HEK293 (cell line): ENCODE measurements around the gene SLC25A13.
A peak's percentile ranks its signal among the peaks of the same experiment; 100 is the strongest.

Experiments
- CTCF ChIA-PET: fragments of 350-600 bp; formaldehyde crosslinking; extraction: SDS; loops from one replicate; lab custom pipeline; 2021; ENCODE audit warnings: antibody characterized with exemption; lab: Yijun Ruan, JAX
- POLR2A ChIA-PET: fragments of 300-600 bp; formaldehyde crosslinking; extraction: SDS; loops from one replicate; lab custom pipeline; 2020; ENCODE audit warnings: antibody characterized with exemption, inconsistent platforms; lab: Yijun Ruan, JAX
- H3K27ac ChIP-seq: fragments of 200-500 bp; sonication (Bioruptor generic); 2 replicates; pipeline ENCODE4 v1.5.1; 2014; ENCODE audit warnings: low read depth, low read length, control low read depth, inconsistent platforms; ENCODE audit errors: extremely low read depth
- H3K36me3 ChIP-seq, 2 experiments: fragments of 200-500 bp in 1 of 2; sonication (Bioruptor generic) in 1 of 2; 1 replicate in 1 of 2; 2 replicates in 1 of 2; pipeline ENCODE4 v1.5.1; 2014 to 2017; ENCODE audit warnings: inconsistent platforms in 2 of 2, low read length in 2 of 2; ENCODE audit not compliant: control insufficient read depth in 2 of 2, insufficient read depth in 1 of 2
- H3K4me1 ChIP-seq: fragments of 200-500 bp; sonication (Bioruptor generic); 2 replicates; pipeline ENCODE4 v1.5.1; 2014; ENCODE audit warnings: mild to moderate bottlenecking, low read length, inconsistent platforms; ENCODE audit not compliant: control insufficient read depth, insufficient read depth
- H3K4me3 ChIP-seq: 2 replicates; pipeline ENCODE4 v1.5.1; 2011; ENCODE audit warnings: low read depth, mild to moderate bottlenecking, control low read depth, low read length, moderate library complexity
- H3K9me3 ChIP-seq: fragments of 200-500 bp; sonication (Bioruptor generic); 2 replicates; pipeline ENCODE4 v1.5.1; 2014; ENCODE audit warnings: low read depth, low read length, inconsistent platforms; ENCODE audit not compliant: control insufficient read depth, insufficient read depth
- BCL11B ChIP-seq: fragments of 450-650 bp; formaldehyde crosslinking; IDR thresholded peaks from 2 replicates; pipeline ENCODE4 v1.5.1; 2016; ENCODE audit warnings: low read depth, missing biosample characterization, missing genetic modification characterization
- ELK4 ChIP-seq: IDR thresholded peaks from 2 replicates; pipeline ENCODE4 v1.6.1; 2011; ENCODE audit warnings: mild to moderate bottlenecking, low read depth, low read length, borderline replicate concordance
- KLF10 ChIP-seq: fragments of 450-650 bp; IDR thresholded peaks from 2 replicates; pipeline ENCODE4 v1.5.1; 2018; ENCODE audit warnings: missing biosample characterization, mild to moderate bottlenecking, missing genetic modification characterization
- KLF8 ChIP-seq: fragments of 450-650 bp; formaldehyde crosslinking; IDR thresholded peaks from 2 replicates; pipeline ENCODE4 v1.5.1; 2016; ENCODE audit warnings: missing biosample characterization, missing genetic modification characterization
- PRDM1 ChIP-seq: fragments of 450-650 bp; formaldehyde crosslinking; IDR thresholded peaks from 2 replicates; pipeline ENCODE4; 2016; ENCODE audit warnings: missing biosample characterization, missing genetic modification characterization
- PRDM10 ChIP-seq: fragments of 450-650 bp; formaldehyde crosslinking; IDR thresholded peaks from 2 replicates; pipeline ENCODE4 v1.5.1; 2016; ENCODE audit warnings: missing biosample characterization, missing genetic modification characterization
- PRDM4 ChIP-seq: fragments of 450-650 bp; formaldehyde crosslinking; IDR thresholded peaks from 2 replicates; pipeline ENCODE4 v1.5.1; 2017; ENCODE audit warnings: missing biosample characterization, missing genetic modification characterization
- SALL2 ChIP-seq: fragments of 450-650 bp; formaldehyde crosslinking; IDR thresholded peaks from 2 replicates; pipeline ENCODE4 v1.5.0; 2017; ENCODE audit warnings: missing biosample characterization, mild to moderate bottlenecking, missing genetic modification characterization, borderline replicate concordance
- SP2 ChIP-seq: fragments of 450-650 bp; formaldehyde crosslinking; IDR thresholded peaks from 2 replicates; pipeline ENCODE4 v1.5.1; 2016; ENCODE audit warnings: missing biosample characterization, missing genetic modification characterization
- TRIM28 ChIP-seq: IDR thresholded peaks from 2 replicates; pipeline ENCODE4 v1.6.1; 2011; ENCODE audit warnings: low read length, control low read depth, borderline replicate concordance
- ZBTB48 ChIP-seq: fragments of 450-650 bp; formaldehyde crosslinking; IDR thresholded peaks from 2 replicates; pipeline ENCODE4 v1.5.1; 2016; ENCODE audit warnings: missing biosample characterization, missing genetic modification characterization
- ZEB2 ChIP-seq: fragments of 450-650 bp; formaldehyde crosslinking; IDR thresholded peaks from 2 replicates; pipeline ENCODE4 v1.5.1; 2016; ENCODE audit warnings: missing biosample characterization, missing genetic modification characterization
- ZIC2 ChIP-seq: fragments of 450-650 bp; formaldehyde crosslinking; IDR thresholded peaks from 2 replicates; pipeline ENCODE4 v1.5.1; 2016; ENCODE audit warnings: missing biosample characterization, missing genetic modification characterization
- ZNF2 ChIP-seq: fragments of 450-650 bp; formaldehyde crosslinking; IDR thresholded peaks from 2 replicates; pipeline ENCODE4 v1.5.1; 2016; ENCODE audit warnings: missing biosample characterization, missing genetic modification characterization
- ZNF266 ChIP-seq: fragments of 450-650 bp; formaldehyde crosslinking; IDR thresholded peaks from 2 replicates; pipeline ENCODE4 v1.5.1; 2016; ENCODE audit warnings: missing biosample characterization, missing genetic modification characterization, low read depth
- ZNF341 ChIP-seq: fragments of 450-650 bp; formaldehyde crosslinking; IDR thresholded peaks from 2 replicates; pipeline ENCODE4; 2016; ENCODE audit warnings: low read depth, missing biosample characterization, missing genetic modification characterization
- ZNF473 ChIP-seq: fragments of 450-650 bp; formaldehyde crosslinking; IDR thresholded peaks from 2 replicates; pipeline ENCODE4 v1.5.1; 2017; ENCODE audit warnings: missing biosample characterization, missing genetic modification characterization
- ZNF544 ChIP-seq: fragments of 450-650 bp; formaldehyde crosslinking; IDR thresholded peaks from 2 replicates; pipeline ENCODE4 v1.5.0; 2017; ENCODE audit warnings: missing biosample characterization, missing genetic modification characterization
- ZNF561 ChIP-seq: fragments of 450-650 bp; IDR thresholded peaks from 2 replicates; pipeline ENCODE4 v1.5.1; 2018; ENCODE audit warnings: missing biosample characterization, missing genetic modification characterization, borderline replicate concordance
- ZNF626 ChIP-seq: fragments of 450-650 bp; sonication (Bioruptor Pico); formaldehyde crosslinking; IDR thresholded peaks from 2 replicates; pipeline ENCODE4 v1.5.1; 2018; ENCODE audit warnings: missing biosample characterization, missing genetic modification characterization, inconsistent platforms
- ZNF629 ChIP-seq: fragments of 450-650 bp; formaldehyde crosslinking; IDR thresholded peaks from 2 replicates; pipeline ENCODE4 v1.5.1; 2017; ENCODE audit warnings: missing biosample characterization, missing genetic modification characterization
- ZNF645 ChIP-seq: fragments of 450-650 bp; formaldehyde crosslinking; IDR thresholded peaks from 2 replicates; pipeline ENCODE4; 2016; ENCODE audit warnings: missing biosample characterization, missing genetic modification characterization
- ZSCAN30 ChIP-seq: fragments of 450-650 bp; IDR thresholded peaks from 2 replicates; pipeline ENCODE4 v1.5.1; 2018; ENCODE audit warnings: missing biosample characterization, mild to moderate bottlenecking, missing genetic modification characterization, moderate library complexity
- ZXDB ChIP-seq: fragments of 450-650 bp; formaldehyde crosslinking; IDR thresholded peaks from 2 replicates; pipeline ENCODE4 v1.5.1; 2016; ENCODE audit warnings: missing biosample characterization, missing genetic modification characterization
- TF ChIP-seq, protein P1 (sequence below): fragments of 450-650 bp; formaldehyde crosslinking; IDR thresholded peaks from 2 replicates; pipeline ENCODE4 v1.5.1; 2016; ENCODE audit warnings: missing biosample characterization, missing genetic modification characterization
- TF ChIP-seq, protein P2 (sequence below): fragments of 450-650 bp; formaldehyde crosslinking; IDR thresholded peaks from 2 replicates; pipeline ENCODE4 v1.5.1; 2017; ENCODE audit warnings: missing biosample characterization, missing genetic modification characterization

SLC25A13 gene

GRCh38 chr7:96321031-96321657 lies 754 bp downstream of the SLC25A13 start:
- Histone ChIP-seq H3K4me1 (no peaks in the 10 kb centered on the region), H3K4me3 (peak overlapping the region; percentile 94), H3K9me3 (no peaks in the 10 kb centered on the region), H3K36me3 (no peaks in the 10 kb centered on the region), H3K27ac (peak overlapping the region; percentile 87)
- POLR2A ChIA-PET = interaction anchor here (1.7 kb wide), 1 partner anchor 16 kb away, joined by 6 read pairs; no protein-coding TSS in a partner anchor
- CTCF ChIA-PET = no interaction called here
- TF ChIP-seq ZIC2 (peak; percentile 43; the same call in 1 of the 2 replicates), ELK4 (no peak), TRIM28 (no peak), KLF8 (tag by site-specific recombination) (no peak), ZNF2 (tag by site-specific recombination) (0 out of 2 replicates have a peak, but pooled peaks have one; percentile 24), BCL11B (tag by site-specific recombination) (peak; percentile 82; the same call in 1 of the 2 replicates), PRDM4 (tag by site-specific recombination) (peak; percentile 21; the same call in 1 of the 2 replicates), ZBTB48 (tag by site-specific recombination) (peak; percentile 86; the same call in 1 of the 2 replicates), ZNF645 (tag by site-specific recombination) (no peak), ZSCAN30 (tag by site-specific recombination) (peak; percentile 61; the same call in 1 of the 2 replicates), ZXDB (tag by site-specific recombination) (peak; percentile 98), KLF10 (tag by site-specific recombination) (peak; percentile 44; the same call in 1 of the 2 replicates), ZNF473 (tag by site-specific recombination) (no peak), SP2 (tag by site-specific recombination) (peak; percentile 79), ZNF266 (no peak), ZNF341 (tag by site-specific recombination) (peak; percentile 9), PRDM10 (tag by site-specific recombination) (peak; percentile 94), PRDM1 (peak; percentile 67), ZEB2 (tag by site-specific recombination) (peak; percentile 47; the same call in 1 of the 2 replicates), ZNF629 (peak; percentile 63; the same call in 1 of the 2 replicates), SALL2 (tag by site-specific recombination) (no peak), ZNF561 (tag by site-specific recombination) (0 out of 2 replicates have a peak, but pooled peaks have one; percentile 15), ZNF626 (tag by site-specific recombination) (no peak), ZNF544 (tag by site-specific recombination) (no peak)
- TF ChIP-seq, protein P1, sequence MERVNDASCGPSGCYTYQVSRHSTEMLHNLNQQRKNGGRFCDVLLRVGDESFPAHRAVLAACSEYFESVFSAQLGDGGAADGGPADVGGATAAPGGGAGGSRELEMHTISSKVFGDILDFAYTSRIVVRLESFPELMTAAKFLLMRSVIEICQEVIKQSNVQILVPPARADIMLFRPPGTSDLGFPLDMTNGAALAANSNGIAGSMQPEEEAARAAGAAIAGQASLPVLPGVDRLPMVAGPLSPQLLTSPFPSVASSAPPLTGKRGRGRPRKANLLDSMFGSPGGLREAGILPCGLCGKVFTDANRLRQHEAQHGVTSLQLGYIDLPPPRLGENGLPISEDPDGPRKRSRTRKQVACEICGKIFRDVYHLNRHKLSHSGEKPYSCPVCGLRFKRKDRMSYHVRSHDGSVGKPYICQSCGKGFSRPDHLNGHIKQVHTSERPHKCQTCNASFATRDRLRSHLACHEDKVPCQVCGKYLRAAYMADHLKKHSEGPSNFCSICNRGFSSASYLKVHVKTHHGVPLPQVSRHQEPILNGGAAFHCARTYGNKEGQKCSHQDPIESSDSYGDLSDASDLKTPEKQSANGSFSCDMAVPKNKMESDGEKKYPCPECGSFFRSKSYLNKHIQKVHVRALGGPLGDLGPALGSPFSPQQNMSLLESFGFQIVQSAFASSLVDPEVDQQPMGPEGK (tag by site-specific recombination) = peak; percentile 65; the same call in 1 of the 2 replicates
- TF ChIP-seq, protein P2, sequence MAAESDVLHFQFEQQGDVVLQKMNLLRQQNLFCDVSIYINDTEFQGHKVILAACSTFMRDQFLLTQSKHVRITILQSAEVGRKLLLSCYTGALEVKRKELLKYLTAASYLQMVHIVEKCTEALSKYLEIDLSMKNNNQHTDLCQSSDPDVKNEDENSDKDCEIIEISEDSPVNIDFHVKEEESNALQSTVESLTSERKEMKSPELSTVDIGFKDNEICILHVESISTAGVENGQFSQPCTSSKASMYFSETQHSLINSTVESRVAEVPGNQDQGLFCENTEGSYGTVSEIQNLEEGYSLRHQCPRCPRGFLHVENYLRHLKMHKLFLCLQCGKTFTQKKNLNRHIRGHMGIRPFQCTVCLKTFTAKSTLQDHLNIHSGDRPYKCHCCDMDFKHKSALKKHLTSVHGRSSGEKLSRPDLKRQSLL (tag by site-specific recombination) = 0 out of 2 replicates have a peak, but pooled peaks have one; percentile 5
